MCF 10A (cell line): ENCODE results near the gene HTT. TPM values are rescaled to one million over a fixed set of nuclear protein-coding genes. Genes with fewer than 3 reads are reported as not detected.

Source experiments
- BruUV-seq: library from RNA; stranded (reverse); fragments of 400-500 nt; replicated peaks from 2 replicates; lab custom pipeline; 2021; lab: Mats Ljungman, UMichigan
- CTCF ChIA-PET: fragments of 300-600 bp; sonication (Branson Sonifier 250); formaldehyde crosslinking; extraction: SDS; loops from one replicate; lab custom pipeline; 2021; ENCODE audit warnings: antibody characterized with exemption, inconsistent platforms; lab: Yijun Ruan, JAX
- POLR2A ChIA-PET: fragments of 300-600, 350-650 bp; sonication (Branson Sonifier 250); formaldehyde crosslinking; extraction: SDS; loops from one replicate; lab custom pipeline; 2020; ENCODE audit warnings: antibody characterized with exemption, inconsistent platforms; lab: Yijun Ruan, JAX
- DNase-seq: peaks from one replicate; pipeline ENCODE4 v3.0.0-alpha.2; 2018; ENCODE audit not compliant: unreplicated experiment
- H3K27ac Mint-ChIP-seq: one replicate; pipeline ENCODE4 v1.8.0; 2022; ENCODE audit warnings: mild to moderate bottlenecking, low read depth, mixed read lengths; ENCODE audit not compliant: unreplicated experiment
- H3K27me3 Mint-ChIP-seq: one replicate; pipeline ENCODE4 v1.8.0; 2022; ENCODE audit warnings: mixed read lengths; ENCODE audit not compliant: insufficient read depth, unreplicated experiment
- H3K36me3 Mint-ChIP-seq: one replicate; pipeline ENCODE4 v1.8.0; 2022; ENCODE audit warnings: mild to moderate bottlenecking, moderate library complexity, mixed read lengths; ENCODE audit not compliant: insufficient read depth, unreplicated experiment
- H3K4me1 Mint-ChIP-seq: one replicate; pipeline ENCODE4 v1.8.0; 2022; ENCODE audit warnings: mixed read lengths; ENCODE audit not compliant: insufficient read depth, unreplicated experiment
- H3K4me3 Mint-ChIP-seq: one replicate; pipeline ENCODE4 v1.8.0; 2022; ENCODE audit warnings: mild to moderate bottlenecking, moderate library complexity, mixed read lengths; ENCODE audit not compliant: unreplicated experiment
- H3K9me3 Mint-ChIP-seq: one replicate; pipeline ENCODE4 v1.8.0; 2022; ENCODE audit warnings: mixed read lengths; ENCODE audit not compliant: unreplicated experiment
- intact Hi-C: fragments of 100-400 bp; cut with micrococcal nuclease; formaldehyde crosslinking; loops from 2 replicates; pipeline ENCODE4 v1.14.1; 2022
- total RNA-seq: library from RNA; stranded (reverse); gene quantifications from 2 replicates; pipeline ENCODE4 v1.2.3, GENCODE V29; 2022
- TF ChIP-seq, protein P1 (sequence below): fragments of 200-600 bp; IDR thresholded peaks from one replicate; pipeline ENCODE4 v1.8.0; 2022; ENCODE audit warnings: antibody characterized with exemption, mild to moderate bottlenecking; ENCODE audit not compliant: unreplicated experiment

The HTT gene
- total RNA-seq, 1 experiment from 2014 or later, result 47.4 TPM

DNA sequence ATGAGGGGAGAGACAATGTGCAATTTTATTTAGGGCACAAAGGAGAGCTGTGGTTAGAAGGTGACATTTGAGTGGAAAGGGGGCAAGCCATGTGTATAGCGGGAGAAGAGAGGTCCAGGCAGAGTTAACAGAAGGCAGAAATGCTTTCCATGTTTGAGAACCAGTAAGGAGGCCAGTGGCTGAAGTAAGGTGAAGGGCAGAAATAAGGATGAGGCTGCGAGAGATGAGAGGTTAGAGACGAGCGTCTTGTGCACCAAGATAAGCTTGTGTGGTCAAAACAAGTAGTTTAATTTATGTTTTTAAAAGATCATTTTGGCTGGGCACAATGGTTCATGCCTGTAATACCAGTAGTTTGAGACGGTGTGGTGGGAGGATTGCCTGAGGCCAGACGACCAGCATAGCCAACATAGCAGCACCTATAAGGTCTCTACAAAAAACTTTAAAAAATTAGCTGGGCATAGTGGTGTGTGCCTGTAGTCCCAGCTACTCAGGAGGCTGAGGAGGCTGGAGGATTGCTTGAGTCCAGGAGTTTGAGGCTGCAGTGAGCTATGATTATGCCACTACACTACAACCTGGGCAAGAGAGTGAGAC is 8.5 kb downstream of the HTT start:
- Mint-ChIP-seq H3K27me3 (no peaks in the 10 kb centered on the region), H3K27ac (no peak overlapping the region), H3K9me3 (no peaks in the 10 kb centered on the region), H3K36me3 (peaks cover 11% of the 10 kb centered on the region), H3K4me1 (peaks cover 6% of the 10 kb centered on the region), H3K4me3 (no peak overlapping the region)
- CTCF ChIA-PET, result interaction anchor here (0.6 to 1.4 kb wide), 3 partner anchors 24 to 1383 kb away, joined by 3 to 6 read pairs (median 5); no protein-coding TSS in a partner anchor
- DNase-seq, result no peak
- TF ChIP-seq, protein P1, sequence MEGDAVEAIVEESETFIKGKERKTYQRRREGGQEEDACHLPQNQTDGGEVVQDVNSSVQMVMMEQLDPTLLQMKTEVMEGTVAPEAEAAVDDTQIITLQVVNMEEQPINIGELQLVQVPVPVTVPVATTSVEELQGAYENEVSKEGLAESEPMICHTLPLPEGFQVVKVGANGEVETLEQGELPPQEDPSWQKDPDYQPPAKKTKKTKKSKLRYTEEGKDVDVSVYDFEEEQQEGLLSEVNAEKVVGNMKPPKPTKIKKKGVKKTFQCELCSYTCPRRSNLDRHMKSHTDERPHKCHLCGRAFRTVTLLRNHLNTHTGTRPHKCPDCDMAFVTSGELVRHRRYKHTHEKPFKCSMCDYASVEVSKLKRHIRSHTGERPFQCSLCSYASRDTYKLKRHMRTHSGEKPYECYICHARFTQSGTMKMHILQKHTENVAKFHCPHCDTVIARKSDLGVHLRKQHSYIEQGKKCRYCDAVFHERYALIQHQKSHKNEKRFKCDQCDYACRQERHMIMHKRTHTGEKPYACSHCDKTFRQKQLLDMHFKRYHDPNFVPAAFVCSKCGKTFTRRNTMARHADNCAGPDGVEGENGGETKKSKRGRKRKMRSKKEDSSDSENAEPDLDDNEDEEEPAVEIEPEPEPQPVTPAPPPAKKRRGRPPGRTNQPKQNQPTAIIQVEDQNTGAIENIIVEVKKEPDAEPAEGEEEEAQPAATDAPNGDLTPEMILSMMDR, result no peak
- POLR2A ChIA-PET, result interaction anchor here (0.8 kb wide), 1 partner anchor 9 kb away, joined by 3 read pairs; no protein-coding TSS in a partner anchor
- intact Hi-C loops, result no loop called here
- BruUV-seq, result no TSS peak

DNA sequence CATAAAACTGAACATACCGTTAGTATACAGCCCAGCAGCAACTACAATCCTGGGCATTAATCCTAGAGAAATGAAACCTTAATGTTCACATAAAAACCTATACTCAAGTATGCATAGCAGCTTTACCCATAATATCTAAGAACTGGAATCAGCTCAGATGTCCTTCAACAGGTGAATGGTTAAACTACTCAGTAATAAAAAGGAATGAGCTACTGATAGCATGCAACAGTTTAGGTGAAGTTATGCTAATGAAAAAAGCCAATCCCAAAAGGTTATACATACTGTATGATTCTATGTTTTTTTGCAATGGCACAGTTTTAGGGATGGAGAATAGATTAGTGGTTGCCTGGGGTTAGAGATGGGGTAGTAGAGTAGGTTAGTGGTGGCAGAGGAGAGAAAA is 9.3 kb downstream of the HTT start:
- TF ChIP-seq, protein P1, result no peak
- intact Hi-C loops, result no loop called here
- Mint-ChIP-seq H3K4me1 (peaks cover 6% of the 10 kb centered on the region), H3K27me3 (no peaks in the 10 kb centered on the region), H3K36me3 (peaks cover 19% of the 10 kb centered on the region), H3K4me3 (no peak overlapping the region), H3K9me3 (no peaks in the 10 kb centered on the region), H3K27ac (no peak overlapping the region)
- BruUV-seq, result no TSS peak
- DNase-seq, result no peak
- ChIA-PET CTCF (interaction anchor here (1.4 kb wide), 1 partner anchor 23 kb away, joined by 6 read pairs; no protein-coding TSS in a partner anchor), POLR2A (no interaction called here)

DNA sequence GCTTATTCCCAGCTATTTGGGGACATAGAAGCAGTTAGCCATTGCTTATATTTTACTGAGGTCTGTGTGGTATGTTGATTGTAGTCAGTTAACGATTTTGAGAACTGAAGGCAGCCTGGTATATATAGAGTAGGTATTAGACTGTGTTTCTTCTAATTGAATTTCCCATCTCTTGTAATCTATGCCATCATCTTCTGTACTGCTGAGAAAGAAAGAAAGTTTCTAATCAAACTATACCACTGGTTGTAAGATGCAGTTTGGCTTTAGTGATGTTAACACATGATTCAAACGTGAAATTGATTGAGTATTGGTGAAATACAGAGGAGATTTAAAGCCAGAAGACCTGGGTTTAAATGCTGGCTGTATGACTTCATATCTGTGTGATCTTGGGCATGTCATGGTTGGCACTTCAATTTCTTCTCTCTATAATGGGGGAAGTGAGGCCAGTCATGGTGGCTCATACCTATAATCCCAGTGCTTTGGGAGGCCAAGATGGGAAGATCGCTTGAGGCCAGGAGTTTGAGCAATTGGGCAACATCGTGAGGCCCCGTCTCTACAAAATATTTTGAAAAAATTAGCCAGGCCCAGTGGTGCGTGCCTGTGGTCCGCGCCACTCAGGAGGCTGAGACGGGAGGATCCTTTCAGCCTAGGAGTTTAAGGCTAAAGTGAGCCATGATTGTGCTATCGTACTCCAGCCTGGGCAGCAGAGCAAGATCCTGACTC is 11.6 kb downstream of the HTT start:
- intact Hi-C loops, result no loop called here
- no peaks in the 10 kb centered on the region for H3K27me3 Mint-ChIP-seq
- no TSS peak for BruUV-seq
- no peak overlapping the region for H3K4me3 Mint-ChIP-seq
- no peak overlapping the region for H3K27ac Mint-ChIP-seq
- ChIA-PET CTCF (no interaction called here), POLR2A (no interaction called here)
- TF ChIP-seq, protein P1, result no peak
- H3K9me3 Mint-ChIP-seq, result no peaks in the 10 kb centered on the region
- H3K36me3 Mint-ChIP-seq, result peaks cover 30% of the 10 kb centered on the region
- no peak for DNase-seq
- no peaks in the 10 kb centered on the region for H3K4me1 Mint-ChIP-seq

DNA sequence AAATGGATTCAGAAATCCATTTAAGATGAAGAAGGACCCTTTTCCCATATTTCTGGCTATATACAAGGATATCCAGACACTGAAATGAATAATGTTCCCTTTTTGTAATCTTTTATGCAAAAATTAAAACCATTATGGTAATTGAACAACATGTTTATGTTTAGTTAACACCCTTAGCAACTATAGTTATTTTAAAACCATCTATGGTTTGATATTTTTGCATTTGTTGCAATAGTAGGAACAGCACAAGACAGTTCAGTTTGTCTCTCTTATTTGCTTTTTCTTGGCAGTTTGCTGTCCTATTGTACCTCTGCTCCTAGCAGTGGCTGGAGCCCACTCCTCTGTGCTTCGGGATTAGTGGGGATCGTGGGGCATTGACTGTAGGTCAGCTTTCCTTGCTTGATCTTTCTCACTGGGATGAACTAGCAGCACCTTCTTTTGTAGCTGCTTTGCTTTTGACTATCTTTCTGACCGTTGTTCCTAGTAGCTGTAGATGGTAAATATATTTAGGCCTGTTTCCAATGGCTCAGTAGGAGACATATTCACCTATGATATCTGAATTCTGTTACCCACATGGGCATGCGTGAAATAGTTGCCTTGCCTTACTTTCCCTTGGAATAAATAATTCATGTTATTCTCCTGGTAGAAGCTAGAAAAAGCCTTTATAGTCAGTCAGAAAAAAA is 12.8 kb downstream of the HTT start:
- intact Hi-C loops, result no loop called here
- Mint-ChIP-seq H3K36me3 (peaks cover 31% of the 10 kb centered on the region), H3K4me1 (no peaks in the 10 kb centered on the region), H3K27ac (no peak overlapping the region), H3K4me3 (no peak overlapping the region), H3K27me3 (no peaks in the 10 kb centered on the region), H3K9me3 (no peaks in the 10 kb centered on the region)
- BruUV-seq, result no TSS peak
- ChIA-PET CTCF (interaction anchor here (0.6 kb wide), 1 partner anchor 109 kb away, joined by 5 read pairs; no protein-coding TSS in a partner anchor), POLR2A (interaction anchor here (1.5 kb wide), 1 partner anchor 12 kb away, joined by 4 read pairs; no protein-coding TSS in a partner anchor)
- no peak for DNase-seq
- TF ChIP-seq, protein P1, result no peak
